NCI-H2227 treated with DMSO at 0.1 percent for 48 hours (cell line): ENCODE measurements around the gene IFIT3.

Source experiments
- DNase-seq: peaks from one replicate; lab custom pipeline; 2025; lab: John Stamatoyannopoulos, UW

The IFIT3 gene

DNA sequence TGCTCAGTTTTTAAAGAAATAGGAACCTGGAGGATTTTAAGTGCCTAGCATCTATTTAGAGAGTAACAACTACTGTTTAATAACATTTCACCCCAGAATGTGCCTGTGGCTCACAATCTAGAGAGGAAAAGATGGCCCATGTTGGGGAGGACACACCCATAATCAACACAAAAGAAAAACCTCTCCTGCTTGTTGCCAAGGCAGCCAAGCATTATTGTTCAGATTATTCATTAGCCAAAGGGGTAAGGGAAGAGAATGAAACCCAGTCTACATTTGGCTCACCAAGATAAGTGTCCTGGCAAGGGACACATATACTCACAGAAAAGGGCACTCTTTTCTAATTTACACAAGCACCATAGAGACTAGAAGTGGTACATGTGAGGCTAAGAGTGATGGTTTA is 32.4 kb downstream of the IFIT3 start:
- no peak for DNase-seq

GRCh38 chr10:89362929-89363328 is 35.1 kb downstream of the IFIT3 start:
- no peak for DNase-seq

DNA sequence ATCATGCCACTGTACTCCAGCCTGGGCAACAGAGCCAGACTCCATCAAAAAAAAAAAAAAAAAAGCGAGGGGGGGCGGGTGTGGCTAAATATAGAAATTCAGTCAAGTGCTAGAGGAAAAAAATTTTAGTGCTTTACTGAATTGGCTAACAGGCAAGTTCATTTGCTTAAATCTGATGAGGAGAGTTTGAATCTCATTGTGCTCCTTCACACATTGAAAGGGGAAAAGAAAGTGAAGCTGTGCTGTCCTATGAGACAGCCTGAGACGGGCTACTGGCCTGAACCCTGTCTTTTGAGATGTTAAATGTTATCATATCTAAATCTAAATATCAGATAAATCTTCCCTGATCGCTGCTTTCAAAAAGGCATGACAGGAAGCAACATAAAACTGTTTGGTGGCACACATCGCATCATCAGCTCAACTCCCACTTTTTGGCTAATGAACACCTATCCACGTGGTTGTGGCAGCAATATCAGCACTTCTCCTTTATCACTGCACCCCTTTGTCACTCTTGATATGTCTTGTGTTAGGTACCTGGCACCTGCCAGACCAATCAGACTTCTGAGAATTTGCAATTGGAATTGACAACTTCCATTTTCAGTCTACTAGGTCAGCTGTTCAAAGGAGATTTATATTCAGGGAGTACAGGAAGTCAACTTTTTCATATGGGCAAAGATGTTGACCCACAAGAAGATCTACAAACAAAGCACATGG is 36.1 kb downstream of the IFIT3 start:
- DNase-seq, result no peak

GRCh38 chr10:89364531-89364930 is 36.7 kb downstream of the IFIT3 start:
- DNase-seq, result no peak

- no peak for DNase-seq
These were observed 39.7 kb downstream of the IFIT3 start for GRCh38 chr10:89367529-89367928.

DNA sequence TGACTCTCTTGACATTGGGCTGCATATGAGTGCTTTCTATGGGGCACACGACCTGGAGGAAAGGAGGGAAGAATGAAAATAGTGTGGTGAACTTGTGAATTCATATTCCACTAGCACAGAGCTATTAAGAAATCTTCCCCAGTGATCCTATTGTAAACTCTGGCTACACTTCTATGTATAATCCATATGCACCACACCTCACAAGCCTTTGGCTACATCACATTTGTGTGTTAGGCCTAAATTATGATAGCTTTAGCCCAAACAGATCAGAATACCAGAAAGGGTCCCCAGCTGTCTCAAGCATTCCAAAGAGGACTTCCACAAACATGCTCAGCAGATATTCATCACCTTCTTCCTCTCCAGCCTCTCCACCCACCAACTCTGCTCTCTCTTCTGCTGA is 40.3 kb downstream of the IFIT3 start:
- no peak for DNase-seq

DNA sequence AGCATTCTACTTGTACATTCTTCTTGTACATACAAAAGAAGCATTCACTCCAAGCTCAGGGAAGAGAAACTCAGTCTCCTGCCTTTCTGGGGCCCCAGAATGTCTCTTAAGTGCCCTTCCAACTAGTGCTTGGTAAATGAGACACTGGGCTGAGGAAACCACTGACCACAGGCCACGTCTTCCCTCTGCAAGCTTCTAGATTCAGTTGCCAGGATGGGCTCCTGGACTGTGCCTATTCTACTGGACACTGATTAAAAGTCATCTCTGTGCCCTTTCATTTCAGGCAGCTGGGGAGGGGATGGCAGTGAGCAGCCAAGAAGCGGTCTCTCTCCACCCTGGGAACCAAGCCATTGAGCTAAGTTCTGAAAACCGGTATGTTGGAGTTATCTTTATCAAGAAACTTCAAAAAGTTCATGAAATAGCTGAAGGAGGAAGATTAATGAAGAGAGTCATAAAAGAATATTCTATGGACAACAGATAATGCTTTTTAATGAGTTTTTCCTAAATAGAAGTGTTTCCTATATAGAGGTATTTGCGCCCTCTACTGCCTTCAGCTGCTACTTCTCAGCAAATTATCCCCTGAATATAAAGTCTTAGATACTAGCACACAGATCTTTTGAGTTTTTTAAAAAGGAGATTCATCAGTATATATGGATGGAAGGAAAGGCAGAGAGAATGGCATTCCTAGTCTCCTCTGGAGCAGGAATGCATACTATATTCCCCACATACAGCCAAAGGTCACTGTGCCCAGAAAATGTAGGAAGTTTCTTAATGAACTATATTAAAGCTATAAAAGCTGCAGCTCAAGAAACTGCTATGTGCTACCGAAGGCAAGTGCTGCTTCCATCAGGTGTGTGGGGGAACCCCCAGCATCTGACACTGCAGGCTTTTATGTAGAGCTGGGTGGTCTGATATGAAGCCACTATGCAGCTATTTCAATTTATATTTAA is 41.6 kb downstream of the IFIT3 start:
- DNase-seq, result no peak

GRCh38 chr10:89371079-89371478 is 43.3 kb downstream of the IFIT3 start:
- no peak for DNase-seq

DNA sequence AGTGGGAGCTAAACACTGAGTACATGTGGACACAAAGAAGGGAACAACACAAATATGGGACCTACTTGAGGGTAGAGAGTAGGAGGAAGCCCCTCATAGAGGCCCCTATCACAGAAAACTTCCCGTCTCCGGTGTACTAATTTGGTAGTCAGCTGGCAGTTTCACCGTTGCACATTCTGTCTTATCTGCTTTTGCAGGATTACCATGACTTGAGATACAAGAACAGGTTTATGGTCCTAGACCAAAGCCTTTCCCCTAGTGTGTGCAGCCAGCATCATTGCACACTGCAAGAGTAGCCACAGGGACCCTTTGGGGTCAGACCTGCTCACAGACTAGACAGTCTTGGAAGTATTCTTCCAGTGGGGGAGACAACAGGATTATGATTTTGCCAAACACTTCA is 44.2 kb downstream of the IFIT3 start:
- no peak for DNase-seq

GRCh38 chr10:89373916-89374711 is 46.3 kb downstream of the IFIT3 start:
- DNase-seq, result no peak

DNA sequence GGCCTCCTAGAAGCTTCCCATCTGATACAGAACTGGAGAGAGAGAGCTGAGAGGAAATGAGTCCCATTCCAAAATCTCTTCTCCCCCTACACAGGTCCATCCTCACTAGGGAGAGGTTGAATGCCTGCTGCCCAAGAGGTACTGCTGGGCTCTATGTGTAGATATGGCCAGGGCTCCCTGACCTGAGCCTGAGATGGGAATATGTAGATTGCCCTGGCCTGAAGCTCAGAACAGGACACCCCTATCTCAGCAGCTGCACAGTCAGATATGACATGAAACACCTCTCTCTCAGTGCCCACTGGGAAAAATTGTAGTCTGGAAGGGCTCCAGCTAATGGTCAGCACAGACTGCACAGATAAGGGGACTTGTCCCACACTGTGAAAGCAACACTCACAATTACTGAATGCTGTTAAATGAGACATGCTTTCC is 46.9 kb downstream of the IFIT3 start:
- DNase-seq, result no peak

DNA sequence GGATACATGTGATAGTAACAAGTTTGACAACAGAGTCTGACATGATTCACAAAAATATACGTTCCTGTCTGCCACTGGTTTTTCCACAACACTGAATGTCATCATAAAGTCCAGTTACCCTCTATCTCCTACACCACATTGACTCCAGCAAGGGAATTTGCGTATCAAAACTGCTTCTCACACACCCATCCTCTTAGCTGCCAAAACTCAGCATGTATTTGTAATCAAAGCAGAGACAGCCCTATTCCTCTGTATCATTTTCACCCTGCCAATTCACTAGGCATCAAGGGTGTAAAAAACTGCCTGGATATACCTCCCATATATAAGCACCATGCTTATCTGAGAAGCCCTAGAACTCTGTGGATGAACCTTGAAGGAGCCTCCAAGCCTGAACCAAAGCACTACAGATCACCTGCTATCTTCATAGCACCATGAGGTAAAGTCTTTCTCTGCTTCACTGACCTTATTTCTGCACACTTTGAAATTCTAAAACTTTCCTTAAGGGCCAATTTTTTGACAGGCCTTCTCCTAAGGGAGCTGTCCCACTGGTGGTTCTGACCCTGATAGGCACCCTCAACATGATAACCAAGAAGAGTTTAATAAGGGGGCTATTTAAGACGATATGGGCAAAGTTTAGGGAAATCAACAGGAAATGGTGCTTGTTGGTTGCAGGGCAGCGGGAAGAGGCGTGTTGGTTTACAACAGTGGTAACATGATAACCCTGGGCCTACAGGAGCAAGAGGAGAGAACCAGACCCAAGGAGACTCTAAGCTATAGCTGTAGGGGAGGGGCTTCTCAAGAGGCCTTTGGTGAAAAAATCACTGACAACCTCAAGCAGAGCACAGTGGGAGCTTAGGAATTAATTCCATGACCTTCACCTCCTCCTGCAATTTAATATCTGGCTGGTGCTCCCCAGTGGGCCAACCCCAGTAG is 50.2 kb downstream of the IFIT3 start, which contains the start of gene IFIT1B:
TSS of gene IFIT1B (plus strand) at position 352 of the 933 bp plus-strand sequence. CDS start at position 432, 80 bp downstream.
- DNase-seq, result no peak

- no peak for DNase-seq
These were observed 51.3 kb downstream of the IFIT3 start for GRCh38 chr10:89379103-89379502.

GRCh38 chr10:89382757-89383156 is 55.0 kb downstream of the IFIT3 start:
- DNase-seq, result no peak

GRCh38 chr10:89384474-89385340 is 56.9 kb downstream of the IFIT3 start:
- no peak for DNase-seq

- no peak for DNase-seq
These were observed 61.0 kb downstream of the IFIT3 start for GRCh38 chr10:89388806-89389205.

- DNase-seq, result no peak
These were observed 61.5 kb downstream of the IFIT3 start for GRCh38 chr10:89389254-89389653.
